HepG2 (cell line): ENCODE results near the gene HIGD1A. TPM values are rescaled to one million over a fixed set of nuclear protein-coding genes. Genes with fewer than 3 reads are reported as not detected.

Experiments used
- ATAC-seq: fragments of 200-7000 bp; cut with Tn5 transposase; 3 replicates; pipeline ENCODE4 v1.9.1; 2020; ENCODE audit warnings: mild to moderate bottlenecking, moderate library complexity
- BruUV-seq: library from RNA; stranded (reverse); fragments of 400-500 nt; replicated peaks from 2 replicates; lab custom pipeline; 2021; lab: Mats Ljungman, UMichigan
- CTCF ChIA-PET: fragments of 300-600 bp; formaldehyde crosslinking; extraction: SDS; loops from one replicate; lab custom pipeline; 2021; ENCODE audit warnings: low total read pairs, inconsistent platforms, low intra/inter-chr PET ratio; lab: Yijun Ruan, JAX
- POLR2A ChIA-PET: fragments of 350-600 bp; sonication (Branson Sonifier 250); formaldehyde crosslinking; loops from one replicate; lab custom pipeline; 2020; ENCODE audit warnings: antibody characterized with exemption, inconsistent platforms; lab: Yijun Ruan, JAX
- DNase-seq: peaks from one replicate; pipeline ENCODE4 v3.0.0-alpha.2; 2015; ENCODE audit warnings: low spot score
- FAIRE-seq: peaks from 3 replicates; lab custom pipeline; 2011; peaks lifted over from hg19 to GRCh38; lab: Jason Lieb, UNC
- H2AFZ ChIP-seq: one replicate; pipeline ENCODE4 v1.6.1; 2011; ENCODE audit warnings: low read length, inconsistent platforms
- H3K27ac ChIP-seq: fragments of 300-600 bp; 3 replicates; pipeline ENCODE4 v1.8.0; 2011; ENCODE audit warnings: mixed run types, mild to moderate bottlenecking, mixed read lengths, low read length, inconsistent platforms; ENCODE audit not compliant: insufficient read depth; ENCODE audit errors: extremely low read length
- H3K27me3 ChIP-seq, 2 experiments: fragments of 200-600 bp in 1 of 2; 2 replicates in 1 of 2; 3 replicates in 1 of 2; pipeline versions ENCODE4 v1.6.0 to v1.8.0; 2011; ENCODE audit warnings: low read length in 2 of 2, mild to moderate bottlenecking in 2 of 2, moderate library complexity in 2 of 2, inconsistent platforms in 1 of 2; ENCODE audit not compliant: insufficient read depth in 2 of 2, control insufficient read depth in 1 of 2
- H3K36me3 ChIP-seq, 2 experiments: fragments of 200-600 bp in 1 of 2; replicated peaks in 1 of 2; 2 replicates in 1 of 2; 3 replicates in 1 of 2; pipeline versions ENCODE4 v1.5.1 to v1.8.0; 2011; ENCODE audit warnings: low read length in 2 of 2, inconsistent platforms in 1 of 2; ENCODE audit not compliant: insufficient read depth in 2 of 2, control insufficient read depth in 1 of 2
- H3K4me1 ChIP-seq: 2 replicates; pipeline ENCODE4 v1.5.1; 2012; ENCODE audit warnings: low read length, inconsistent platforms; ENCODE audit not compliant: insufficient read depth
- H3K4me2 ChIP-seq: 2 replicates; pipeline ENCODE4 v1.6.0; 2011; ENCODE audit warnings: low read depth, low read length, inconsistent platforms
- H3K4me3 ChIP-seq, 3 experiments: fragments of 200-600 bp in 1 of 3; sonication (generic), shearing (Covaris generic) in 1 of 3; replicated peaks in 1 of 3; 2 replicates each; pipeline ENCODE4 v1.5.1; 2011 to 2016; ENCODE audit warnings: low read length in 3 of 3, inconsistent platforms in 2 of 3, low read depth in 2 of 3, mild to moderate bottlenecking in 2 of 3, control low read depth in 1 of 3, mixed read lengths in 1 of 3; ENCODE audit not compliant: insufficient read depth in 1 of 3
- H3K79me2 ChIP-seq: one replicate; pipeline ENCODE4 v1.6.1; 2011; ENCODE audit warnings: low read length, inconsistent platforms; ENCODE audit not compliant: insufficient read depth
- H3K9ac ChIP-seq: 2 replicates; pipeline ENCODE4 v1.6.0; 2011; ENCODE audit warnings: mild to moderate bottlenecking, low read depth, low read length, inconsistent platforms; ENCODE audit not compliant: insufficient read depth
- H3K9me3 ChIP-seq: 2 replicates; pipeline ENCODE4 v1.5.1; 2012; ENCODE audit warnings: mild to moderate bottlenecking, low read length
- H4K20me1 ChIP-seq: 2 replicates; pipeline ENCODE4 v1.6.0; 2011; ENCODE audit warnings: inconsistent platforms, mild to moderate bottlenecking, low read length, moderate library complexity; ENCODE audit not compliant: insufficient read depth
- AHR ChIP-seq: IDR thresholded peaks from 2 replicates; pipeline ENCODE4 v1.6.1; 2018; ENCODE audit warnings: missing genetic modification reagents, missing compliant biosample characterization
- IKZF1 ChIP-seq: fragments of 450-650 bp; IDR thresholded peaks from 2 replicates; pipeline ENCODE4 v1.7.1; 2016
- ISL2 ChIP-seq: sonication (generic); formaldehyde crosslinking; IDR thresholded peaks from 2 replicates; pipeline ENCODE4 v1.5.0; 2020; ENCODE audit warnings: missing genetic modification reagents
- NCOA5 ChIP-seq: sonication (generic); formaldehyde crosslinking; IDR thresholded peaks from 2 replicates; pipeline ENCODE4 v1.4.0; 2020; ENCODE audit warnings: missing genetic modification reagents
- ZBTB10 ChIP-seq: sonication (generic); formaldehyde crosslinking; IDR thresholded peaks from 2 replicates; pipeline ENCODE4 v1.4.0; 2020; ENCODE audit warnings: missing genetic modification reagents, borderline replicate concordance
- ZNF121 ChIP-seq: sonication (generic); formaldehyde crosslinking; IDR thresholded peaks from 2 replicates; pipeline ENCODE4 v1.5.0; 2020; ENCODE audit warnings: mild to moderate bottlenecking, missing genetic modification reagents
- ZNF362 ChIP-seq: sonication (generic); formaldehyde crosslinking; IDR thresholded peaks from 2 replicates; pipeline ENCODE4 v1.4.0; 2020; ENCODE audit warnings: missing genetic modification reagents, mild to moderate bottlenecking, borderline replicate concordance
- ZNF44 ChIP-seq: sonication (generic); formaldehyde crosslinking; IDR thresholded peaks from 2 replicates; pipeline ENCODE4 v1.5.1; 2020; ENCODE audit warnings: mild to moderate bottlenecking, missing genetic modification reagents
- WGBS: methylation state at CpG from one replicate; pipeline ENCODE4 v1.1.6; 2017; ENCODE audit warnings: low lambda C conversion rate; 5-methylcytosine and 5-hydroxymethylcytosine counted together
- in situ Hi-C: cut with HindIII; loops from 2 replicates; pipeline ENCODE4 v1.10.0; 2017; ENCODE audit warnings: low pct_unique_long_range_greater_than_20kb; ENCODE audit not compliant: extremely low pct_ligation_motif_present
- intact Hi-C: fragments of 100-400 bp; cut with micrococcal nuclease; formaldehyde crosslinking; loops from one replicate; pipeline ENCODE4 v1.10.0; 2022; ENCODE audit not compliant: unreplicated experiment
- polyA plus RNA-seq, 8 experiments: library from polyadenylated mRNA; depleted of rRNA in 3 of 8; stranded (reverse) in 7 of 8; unstranded in 1 of 8; fragments of >200 nt; fragmentation: Illumina TruSeq in 4 of 8; extraction: Trizol in 4 of 8; gene quantifications; 2 replicates each; pipeline versions ENCODE4 v1.2.1 to v1.2.3, GENCODE V29; 2011 to 2016; ENCODE audit warnings: low read depth in 4 of 8, missing spikeins in 1 of 8, mixed read lengths in 1 of 8; ENCODE audit not compliant: insufficient read depth in 1 of 8
- total RNA-seq, 5 experiments: library from RNA; depleted of rRNA; stranded (reverse); fragments of >200 nt; fragmentation: Illumina TruSeq; extraction: Trizol; gene quantifications; 2 replicates each; pipeline ENCODE4 v1.2.3, GENCODE V29; 2016; ENCODE audit warnings: low read depth in 1 of 5

The HIGD1A gene
- total and polyA plus RNA-seq, 2 of the 13 experiments (the other 11 are each of a cell fraction or from before 2014, with no cell fraction given) = 222 to 253 TPM

DNA sequence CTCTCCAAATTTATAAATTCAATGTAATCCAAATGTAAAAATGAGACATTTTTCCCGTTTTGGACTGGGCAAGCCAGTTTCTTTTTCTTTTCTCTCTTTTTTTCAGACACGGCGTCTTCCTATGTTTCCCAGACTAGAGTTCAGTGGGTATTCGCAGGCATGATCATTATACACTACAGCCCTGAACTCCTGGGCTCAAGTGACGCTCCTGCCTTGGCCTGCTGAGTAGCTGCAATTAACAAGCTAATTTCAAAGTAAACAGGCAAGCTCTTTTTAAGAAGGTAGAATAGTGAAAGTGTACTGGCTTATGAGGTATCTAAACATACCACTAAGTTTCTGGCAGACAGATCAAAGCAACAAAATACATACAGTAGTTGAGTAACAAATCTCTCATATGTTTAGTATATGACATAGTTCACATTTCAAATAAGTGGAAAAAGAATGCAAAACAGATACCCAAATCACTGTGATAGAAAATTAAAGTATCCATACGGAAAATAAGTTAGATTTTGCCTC, 13.5 kb downstream of the HIGD1A start:
- POLR2A ChIA-PET = interaction anchor here (1.5 kb wide), 1 partner anchor 14 kb away, joined by 4 read pairs; no protein-coding TSS in a partner anchor
- no peaks in the 10 kb centered on the region; the same call in 1 of the 2 replicates for H4K20me1 ChIP-seq
- intact Hi-C loops = no loop called here
- no TSS peak for BruUV-seq
- H3K36me3 ChIP-seq = peaks cover 8 to 29% of the 10 kb centered on the region in 2 experiments
- TF ChIP-seq ISL2 (0 out of 2 replicates have a peak, but pooled peaks have one; percentile 18), IKZF1 (no peak)
- no peak overlapping the region for H3K27ac ChIP-seq
- ATAC-seq (no peak), DNase-seq (peak; percentile 6), FAIRE-seq (no peak)
- CTCF ChIA-PET = no interaction called here
- peaks cover 12% of the 10 kb centered on the region; the same call in 1 of the 2 replicates for H3K4me1 ChIP-seq
- H3K4me3 ChIP-seq = no peak overlapping the region
- H2AFZ ChIP-seq = no peak overlapping the region
- H3K9ac ChIP-seq = no peak overlapping the region
- 88% methylated on average over 5 of the region's 6 CpGs for WGBS
- no peaks in the 10 kb centered on the region for H3K9me3 ChIP-seq
- peaks cover 49% of the 10 kb centered on the region for H3K79me2 ChIP-seq
- no peaks in the 10 kb centered on the region for H3K27me3 ChIP-seq
- in situ Hi-C loops = no loop called here
- H3K4me2 ChIP-seq = no peak overlapping the region

- POLR2A ChIA-PET = interaction anchor here (1.6 to 2.1 kb wide), 2 partner anchors 19 kb away, joined by 3 to 8 read pairs; no protein-coding TSS in a partner anchor
- H3K9me3 ChIP-seq = no peaks in the 10 kb centered on the region
- FAIRE-seq (no peak), ATAC-seq (no peak), DNase-seq (no peak)
- intact Hi-C loops (no loop called here), in situ Hi-C loops (no loop called here)
- H3K4me1 ChIP-seq = peaks cover 12% of the 10 kb centered on the region; the same call in 1 of the 2 replicates
- H2AFZ ChIP-seq = no peak overlapping the region
- no peaks in the 10 kb centered on the region for H3K27me3 ChIP-seq
- CTCF ChIA-PET = no interaction called here
- H3K4me3 ChIP-seq = no peak overlapping the region
- H3K9ac ChIP-seq = no peak overlapping the region
- TF ChIP-seq AHR (CRISPR knock-in tag) = no peak
- no peak for TF ChIP-seq ZNF362 (CRISPR knock-in tag)
- TF ChIP-seq ZNF121 = peak; percentile 50; the same call in 1 of the 2 replicates
- no peak for TF ChIP-seq ZBTB10 (CRISPR knock-in tag)
- no peak for TF ChIP-seq NCOA5 (CRISPR knock-in tag)
- TF ChIP-seq ZNF44 (CRISPR knock-in tag) = no peak
- H4K20me1 ChIP-seq = no peaks in the 10 kb centered on the region; the same call in 1 of the 2 replicates
- BruUV-seq = no TSS peak
- H3K27ac ChIP-seq = no peak overlapping the region
- WGBS = 100% methylated on average over 2 of the region's 2 CpGs
- H3K4me2 ChIP-seq = no peak overlapping the region
- H3K79me2 ChIP-seq = peaks cover 30% of the 10 kb centered on the region
- H3K36me3 ChIP-seq = peaks cover 6 to 36% of the 10 kb centered on the region in 2 experiments; a peak in 4 of 5 replicates
These were observed 17.7 kb downstream of the HIGD1A start for GRCh38 chr3:42786631-42787030.
